Stimulated activated naive CD8-positive, alpha-beta T cell treated with anti-CD3 and anti-CD28 coated beads, Interleukin-15, amount 100 ng/mL, for 72 hours (primary cell): Measurements from ENCODE around the gene FEM1A.
"Not testable (repeated sequence)": the region's sequence is repeated elsewhere in the genome, so short reads cannot be mapped to it uniquely, and the experiment has no call there.

Experiments used
- ATAC-seq: fragments of 150-1000 bp; cut with Tn5 transposase; 2 replicates; pipeline ENCODE4 v1.10.0; 2021; ENCODE audit warnings: mild to moderate bottlenecking, moderate library complexity
- DNase-seq, 2 donors: peaks; one replicate each; pipeline ENCODE4 v3.0.0; 2021 to 2022
- H3K27ac Mint-ChIP-seq, 2 donors: one replicate each; pipeline ENCODE4 v1.8.0; 2022; ENCODE audit warnings: mild to moderate bottlenecking in 2 of 2, mixed read lengths in 2 of 2, moderate library complexity in 2 of 2
- H3K27me3 Mint-ChIP-seq: one replicate; pipeline ENCODE4 v1.8.0; 2022; ENCODE audit warnings: mixed read lengths
- H3K4me1 Mint-ChIP-seq: one replicate; pipeline ENCODE4 v1.8.0; 2022; ENCODE audit warnings: mild to moderate bottlenecking, mixed read lengths
- H3K4me3 Mint-ChIP-seq, 2 donors: one replicate each; pipeline ENCODE4 v1.8.0; 2022; ENCODE audit warnings: mild to moderate bottlenecking in 2 of 2, mixed read lengths in 2 of 2, moderate library complexity in 1 of 2
- H3K9me3 Mint-ChIP-seq, 2 donors: one replicate each; pipeline ENCODE4 v1.8.0; 2022; ENCODE audit warnings: mixed read lengths in 2 of 2

The FEM1A gene

DNA sequence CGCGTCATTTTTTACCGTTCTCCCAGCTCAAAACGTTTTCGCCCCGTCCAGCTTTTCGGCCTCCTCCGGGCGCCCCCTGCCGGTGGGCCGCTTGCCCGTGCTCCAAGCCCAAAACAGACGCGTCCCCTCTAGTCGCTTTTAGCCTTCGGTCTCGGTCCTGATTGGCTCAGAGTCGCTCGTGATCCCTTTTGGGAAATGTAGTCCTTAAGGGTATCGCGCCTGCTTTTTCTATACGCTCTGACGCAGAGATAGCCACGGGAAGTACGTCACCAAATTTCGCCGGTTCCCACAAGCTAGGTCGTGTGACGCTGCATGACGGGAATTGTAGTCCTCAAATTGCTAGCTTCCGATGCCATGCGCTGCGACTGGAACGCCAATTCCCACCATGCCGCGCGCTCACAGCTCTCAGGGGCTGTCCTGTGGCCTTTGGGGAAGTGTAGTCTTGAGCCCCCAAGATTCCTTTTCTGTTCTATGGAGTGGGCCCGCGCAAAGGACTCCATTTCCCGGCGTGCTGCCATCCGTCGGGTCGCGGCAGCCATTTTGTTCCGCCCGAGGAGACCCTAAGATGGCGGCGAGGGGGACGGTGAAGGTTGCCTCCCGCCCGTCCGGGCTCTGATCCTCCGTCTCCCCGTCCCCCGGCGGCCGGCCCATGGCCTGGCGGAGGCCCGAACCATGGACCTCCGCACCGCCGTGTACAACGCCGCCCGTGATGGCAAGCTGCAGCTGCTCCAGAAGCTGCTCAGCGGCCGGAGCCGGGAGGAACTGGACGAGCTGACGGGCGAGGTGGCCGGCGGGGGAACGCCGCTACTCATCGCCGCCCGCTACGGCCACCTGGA is at the start of gene FEM1A:
Gene FEM1A, plus strand, starts transcription at position 552 of the 836 bp plus-strand sequence. Its CDS starts 121 bp downstream, at position 673.
- peaks cover 44% of the 10 kb centered on the region for H3K4me1 Mint-ChIP-seq

DNA sequence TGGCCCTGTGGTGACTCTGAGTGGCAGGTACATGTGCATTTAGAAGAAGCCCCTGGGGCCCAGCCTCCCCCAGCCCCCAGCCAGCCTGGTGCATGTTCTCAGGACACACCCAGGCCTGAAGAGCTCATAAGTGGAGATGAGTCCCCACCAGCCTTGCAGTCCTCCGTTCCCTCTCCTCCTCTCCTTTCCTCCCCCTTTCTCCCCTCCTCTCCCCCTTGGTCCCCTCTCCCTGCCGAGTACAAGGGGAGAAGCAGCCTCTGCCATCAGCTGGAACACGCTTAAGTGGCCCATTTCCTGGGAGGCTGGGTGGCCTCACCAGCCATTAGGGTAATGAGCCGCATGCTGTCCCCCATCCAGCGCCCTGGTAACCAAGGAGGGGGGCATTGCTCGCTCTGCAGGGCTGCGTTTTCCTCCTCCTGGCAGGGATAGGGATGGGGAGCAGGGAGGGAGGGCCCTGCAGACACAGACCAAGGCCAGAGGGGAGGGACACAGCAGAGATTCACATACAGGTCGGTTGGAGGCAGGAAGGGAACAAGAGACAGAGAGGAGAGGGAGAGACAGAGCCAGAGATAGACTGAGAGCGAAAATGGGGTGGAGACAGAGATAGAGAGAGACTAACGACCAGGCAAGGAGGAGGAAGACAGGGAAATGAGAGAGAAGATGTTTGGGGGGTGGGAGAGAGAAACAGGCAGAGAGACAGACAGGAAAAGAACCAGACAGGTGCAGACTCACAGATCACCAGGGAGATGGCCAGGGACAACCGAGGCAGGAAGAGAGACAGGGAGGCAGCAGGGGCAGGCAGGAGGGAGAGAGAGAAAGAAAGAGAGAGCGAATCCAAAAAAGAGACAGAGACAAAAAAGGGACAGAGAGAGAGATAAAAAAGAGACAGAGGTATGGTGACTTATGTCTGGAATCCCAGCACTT is 48.5 kb upstream of the FEM1A start:
- Mint-ChIP-seq H3K4me1 (no peaks in the 10 kb centered on the region), H3K27me3 (peaks cover 42% of the 10 kb centered on the region), H3K9me3 (no peaks in the 10 kb centered on the region), H3K4me3 (no peak overlapping the region), H3K27ac (peak overlapping the region in 1 of 2 donors; percentile 0)
- ATAC-seq (no peak), DNase-seq (no peak)

More for the DNA sequence above, at the start of gene FEM1A:
- H3K27me3 Mint-ChIP-seq: peaks cover under 1% of the 10 kb centered on the region
- peak within 1 kb of the TSS; percentile 84 to 92 for H3K4me3 Mint-ChIP-seq
- H3K27ac Mint-ChIP-seq: peak within 1 kb of the TSS; percentile 96 to 97
- peak; percentile 96 for ATAC-seq
- peak; percentile 98 to 99 for DNase-seq
- H3K9me3 Mint-ChIP-seq: no peaks in the 10 kb centered on the region

DNA sequence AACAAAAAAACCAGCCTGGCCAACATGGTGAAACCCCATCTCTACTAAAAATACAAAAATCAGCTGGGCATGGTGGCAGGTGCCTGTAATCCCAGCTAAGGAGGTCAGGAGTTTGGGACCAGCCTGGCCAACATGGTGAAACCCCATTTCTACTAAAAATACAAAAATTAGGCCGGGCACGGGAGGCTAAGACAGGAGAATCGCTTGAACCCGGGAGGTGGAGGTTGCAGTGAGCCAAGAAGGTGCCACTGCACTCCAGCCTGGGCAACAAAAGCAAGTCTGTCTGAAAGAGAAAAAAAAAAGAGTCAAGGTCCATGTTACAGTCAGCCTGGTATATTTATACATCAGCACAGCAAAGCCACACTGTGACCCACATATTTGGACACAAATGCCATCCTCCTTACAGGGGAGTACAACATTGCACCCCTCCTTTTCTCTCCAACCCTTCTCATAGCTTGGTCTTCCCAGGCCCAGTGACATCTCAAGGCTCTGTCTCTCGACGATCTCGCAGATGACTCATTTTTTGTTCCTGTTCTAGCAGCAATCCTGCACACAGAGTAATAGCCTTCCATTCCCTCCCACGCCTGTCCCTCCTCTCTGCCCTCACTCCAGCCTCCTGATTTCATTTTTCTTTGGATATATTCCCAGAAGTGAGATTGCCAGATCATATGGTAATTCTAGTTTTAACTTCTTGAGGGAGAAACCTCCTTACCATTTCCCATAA is 46.9 kb upstream of the FEM1A start:
- no peaks in the 10 kb centered on the region for H3K4me1 Mint-ChIP-seq
- no peaks in the 10 kb centered on the region for H3K9me3 Mint-ChIP-seq
- peaks cover 47% of the 10 kb centered on the region for H3K27me3 Mint-ChIP-seq
- H3K4me3 Mint-ChIP-seq: no peak overlapping the region
- H3K27ac Mint-ChIP-seq: no peak overlapping the region
- ATAC-seq (no peak), DNase-seq (no peak)

- DNase-seq, H3K9me3 Mint-ChIP-seq, H3K4me3 Mint-ChIP-seq, ATAC-seq, H3K4me1 Mint-ChIP-seq, H3K27ac Mint-ChIP-seq: not testable (repeated sequence)
- peaks cover 53% of the 10 kb centered on the region for H3K27me3 Mint-ChIP-seq
Measured at GRCh38 chr19:4745175-4745574, 46.4 kb upstream of the FEM1A start.

DNA sequence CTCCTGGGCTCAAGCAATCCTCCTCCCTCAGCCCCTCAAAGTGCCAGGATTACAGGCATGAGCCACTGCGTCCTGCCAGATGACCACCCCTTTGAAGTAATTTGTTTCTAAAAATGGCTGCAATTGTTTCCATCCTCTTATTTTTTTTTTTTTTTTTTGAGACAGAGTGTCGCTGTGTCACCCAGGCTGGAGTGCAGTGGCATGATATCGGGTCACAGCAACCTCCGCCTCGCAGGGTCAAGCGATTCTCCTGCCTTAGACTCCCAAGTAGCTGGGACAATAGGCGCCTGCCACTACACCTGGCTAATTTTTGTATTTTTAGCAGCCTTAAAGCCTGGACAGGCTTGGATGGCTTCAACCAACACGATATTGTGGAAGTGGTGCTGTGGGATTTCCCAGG is 45.5 kb upstream of the FEM1A start:
- Mint-ChIP-seq H3K4me1 (no peaks in the 10 kb centered on the region), H3K27me3 (peaks cover 56% of the 10 kb centered on the region), H3K9me3 (no peaks in the 10 kb centered on the region), H3K27ac (no peak overlapping the region), H3K4me3 (no peak overlapping the region)
- DNase-seq (no peak), ATAC-seq (no peak)

- ATAC-seq: no peak
- H3K27ac Mint-ChIP-seq: no peak overlapping the region
- H3K27me3 Mint-ChIP-seq: peaks cover 42% of the 10 kb centered on the region
- H3K9me3 Mint-ChIP-seq: no peaks in the 10 kb centered on the region
- no peak for DNase-seq
- no peak overlapping the region for H3K4me3 Mint-ChIP-seq
- H3K4me1 Mint-ChIP-seq: no peaks in the 10 kb centered on the region
Measured at GRCh38 chr19:4748185-4748584, 43.3 kb upstream of the FEM1A start.

DNA sequence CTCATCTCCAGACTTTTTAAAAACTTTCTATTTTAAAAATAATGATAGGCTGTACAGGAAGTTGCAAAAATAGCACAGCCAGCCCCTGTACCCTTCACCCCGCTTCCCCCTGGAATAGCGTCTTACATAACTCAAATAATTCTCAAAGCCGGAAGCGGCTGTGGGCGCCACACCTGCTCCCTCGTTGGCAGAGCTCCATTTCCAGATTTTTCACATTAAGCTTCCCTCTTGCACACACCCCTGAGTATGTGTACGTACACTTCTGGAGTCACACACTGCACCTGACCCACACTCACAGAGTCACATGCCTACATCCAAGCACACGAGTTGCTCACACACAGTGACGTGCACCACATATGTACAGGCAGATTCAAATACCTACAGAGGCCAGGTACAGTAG is 42.9 kb upstream of the FEM1A start:
- ATAC-seq (no peak), DNase-seq (no peak)
- Mint-ChIP-seq H3K27ac (no peak overlapping the region), H3K4me3 (no peak overlapping the region), H3K27me3 (peaks cover 38% of the 10 kb centered on the region), H3K4me1 (no peaks in the 10 kb centered on the region), H3K9me3 (no peaks in the 10 kb centered on the region)

GRCh38 chr19:4749870-4750590 is 41.5 kb upstream of the FEM1A start:
- peaks cover 37% of the 10 kb centered on the region for H3K27me3 Mint-ChIP-seq
- DNase-seq: no peak
- no peaks in the 10 kb centered on the region for H3K9me3 Mint-ChIP-seq
- no peaks in the 10 kb centered on the region for H3K4me1 Mint-ChIP-seq
- no peak for ATAC-seq
- no peak overlapping the region for H3K27ac Mint-ChIP-seq
- H3K4me3 Mint-ChIP-seq: no peak overlapping the region

- H3K27me3 Mint-ChIP-seq: peaks cover 20% of the 10 kb centered on the region
- ATAC-seq: no peak
- H3K9me3 Mint-ChIP-seq: no peaks in the 10 kb centered on the region
- H3K27ac Mint-ChIP-seq: no peak overlapping the region
- H3K4me1 Mint-ChIP-seq: peaks cover 1% of the 10 kb centered on the region
- H3K4me3 Mint-ChIP-seq: no peak overlapping the region
- DNase-seq: no peak
Measured at GRCh38 chr19:4754248-4754647, 37.3 kb upstream of the FEM1A start.

DNA sequence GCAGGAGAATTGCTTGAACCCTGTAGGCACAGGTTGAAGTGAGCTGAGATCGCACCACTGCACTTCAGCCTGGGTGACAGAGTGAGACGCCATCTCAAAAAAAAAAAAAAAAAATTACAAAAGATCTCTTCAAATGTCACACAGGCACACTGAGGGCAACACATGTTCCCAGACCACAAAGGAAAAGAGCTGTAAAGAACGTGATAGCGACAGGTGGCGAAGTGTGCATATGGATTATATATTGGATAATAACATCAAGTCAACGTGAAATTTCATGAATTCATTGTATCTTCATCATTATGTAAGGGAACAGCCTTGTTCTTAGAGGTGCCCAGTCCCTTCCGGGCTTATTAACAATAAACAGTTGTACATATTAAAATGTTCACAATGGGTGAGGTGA is 36.1 kb upstream of the FEM1A start:
- H3K27me3 Mint-ChIP-seq: peaks cover 10% of the 10 kb centered on the region
- peaks cover 11% of the 10 kb centered on the region for H3K4me1 Mint-ChIP-seq
- H3K4me3 Mint-ChIP-seq: no peak overlapping the region
- ATAC-seq (no peak), DNase-seq (no peak)
- no peak overlapping the region for H3K27ac Mint-ChIP-seq
- H3K9me3 Mint-ChIP-seq: no peaks in the 10 kb centered on the region

GRCh38 chr19:4758082-4758481 is 33.5 kb upstream of the FEM1A start:
- DNase-seq (no peak), ATAC-seq (no peak)
- no peak overlapping the region for H3K4me3 Mint-ChIP-seq
- peaks cover 36% of the 10 kb centered on the region for H3K27me3 Mint-ChIP-seq
- H3K27ac Mint-ChIP-seq: no peak overlapping the region
- H3K9me3 Mint-ChIP-seq: no peaks in the 10 kb centered on the region
- peaks cover 14% of the 10 kb centered on the region for H3K4me1 Mint-ChIP-seq

- peaks cover 41% of the 10 kb centered on the region for H3K27me3 Mint-ChIP-seq
- no peaks in the 10 kb centered on the region for H3K9me3 Mint-ChIP-seq
- no peak for DNase-seq
- H3K27ac Mint-ChIP-seq: no peak overlapping the region
- no peak for ATAC-seq
- no peak overlapping the region for H3K4me3 Mint-ChIP-seq
- H3K4me1 Mint-ChIP-seq: peaks cover 14% of the 10 kb centered on the region
Measured at GRCh38 chr19:4758659-4759058, 32.9 kb upstream of the FEM1A start.

GRCh38 chr19:4759388-4760284 is 31.9 kb upstream of the FEM1A start:
- no peaks in the 10 kb centered on the region for H3K9me3 Mint-ChIP-seq
- H3K27me3 Mint-ChIP-seq: peaks cover 51% of the 10 kb centered on the region
- DNase-seq (peak; percentile 58 to 80), ATAC-seq (peak; percentile 90)
- peaks cover 14% of the 10 kb centered on the region for H3K4me1 Mint-ChIP-seq
- H3K4me3 Mint-ChIP-seq: peak overlapping the region; percentile 61 to 65
- H3K27ac Mint-ChIP-seq: no peak overlapping the region

DNA sequence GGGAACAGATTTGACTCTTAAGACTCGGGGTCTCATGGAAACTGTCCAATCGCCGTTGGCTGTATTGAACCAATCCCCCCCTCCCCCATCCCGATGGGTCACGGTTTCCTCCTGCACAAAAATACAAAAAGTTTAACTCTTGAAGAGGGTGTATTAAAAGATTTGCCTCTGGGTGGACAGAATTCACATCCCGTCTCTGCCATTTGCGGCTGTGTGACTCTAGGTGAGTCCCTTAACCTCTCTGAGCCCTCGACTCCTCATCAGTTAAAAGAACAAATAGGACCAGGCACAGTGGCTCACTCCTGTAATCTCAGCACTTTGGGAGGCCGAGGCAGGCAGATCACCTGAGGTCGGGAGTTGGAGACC is 31.3 kb upstream of the FEM1A start:
- peaks cover 14% of the 10 kb centered on the region for H3K4me1 Mint-ChIP-seq
- no peak for ATAC-seq
- no peak for DNase-seq
- peak overlapping the region; percentile 61 to 65 for H3K4me3 Mint-ChIP-seq
- no peaks in the 10 kb centered on the region for H3K9me3 Mint-ChIP-seq
- no peak overlapping the region for H3K27ac Mint-ChIP-seq
- peaks cover 57% of the 10 kb centered on the region for H3K27me3 Mint-ChIP-seq
